H1 (cell line): Measurements from ENCODE around the gene TVP23B. TPM values are rescaled to one million over a fixed set of nuclear protein-coding genes. Genes with fewer than 3 reads are reported as not detected.
"Not testable (repeated sequence)": the region's sequence is repeated elsewhere in the genome, so short reads cannot be mapped to it uniquely, and the experiment has no call there.

Source experiments
- CTCF ChIA-PET: fragments of 300-600 bp; sonication (Branson Sonifier 250); formaldehyde crosslinking; loops from one replicate; lab custom pipeline; 2021; ENCODE audit not compliant: partially characterized antibody; lab: Charles Lee
- POLR2A ChIA-PET: fragments of 300-600 bp; sonication (Branson Sonifier 250); formaldehyde crosslinking; loops from one replicate; lab custom pipeline; 2021; ENCODE audit warnings: inconsistent platforms; ENCODE audit not compliant: partially characterized antibody; lab: Charles Lee
- DNase-seq, 2 experiments: peaks; one replicate each; pipeline versions ENCODE4 v3.0.0 to v3.0.0-alpha.2; 2010 to 2022; ENCODE audit warnings: low spot score in 2 of 2, low read depth in 1 of 2, mixed read lengths in 1 of 2
- FAIRE-seq: peaks from 2 replicates; lab custom pipeline; 2011; peaks lifted over from hg19 to GRCh38; lab: Jason Lieb, UNC
- H2AFZ ChIP-seq: 2 replicates; pipeline ENCODE4 v1.8.1; 2012; ENCODE audit warnings: low read length, inconsistent platforms
- H2AK5ac ChIP-seq: 2 replicates; pipeline ENCODE4 v1.6.1; 2013; ENCODE audit warnings: low read depth, low read length
- H2BK120ac ChIP-seq: replicated peaks from 2 replicates; pipeline ENCODE3; 2013; ENCODE audit warnings: low read depth, low read length, inconsistent platforms
- H2BK12ac ChIP-seq: 2 replicates; pipeline ENCODE4 v1.6.1; 2013; ENCODE audit warnings: low read depth, low read length
- H2BK15ac ChIP-seq: 2 replicates; pipeline ENCODE4 v1.6.1; 2013; ENCODE audit warnings: low read length
- H2BK20ac ChIP-seq: 2 replicates; pipeline ENCODE4 v1.6.1; 2013; ENCODE audit warnings: low read length
- H2BK5ac ChIP-seq: 2 replicates; pipeline ENCODE4 v1.6.1; 2013; ENCODE audit warnings: low read depth, low read length
- H3K14ac ChIP-seq: 2 replicates; pipeline ENCODE4 v1.6.1; 2013; ENCODE audit warnings: inconsistent platforms; ENCODE audit not compliant: insufficient read length
- H3K18ac ChIP-seq: 2 replicates; pipeline ENCODE4 v1.6.1; 2013; ENCODE audit warnings: low read length; ENCODE audit errors: extremely low read depth
- H3K23ac ChIP-seq: 2 replicates; pipeline ENCODE4 v1.6.1; 2013; ENCODE audit warnings: inconsistent platforms; ENCODE audit not compliant: insufficient read length
- H3K23me2 ChIP-seq: 2 replicates; pipeline ENCODE4 v1.6.1; 2013; ENCODE audit warnings: low read depth, low read length
- H3K27ac ChIP-seq: 2 replicates; pipeline ENCODE4 v1.6.1; 2011; ENCODE audit warnings: low read depth, low read length, inconsistent platforms
- H3K27me3 ChIP-seq, 4 experiments: replicated peaks in 1 of 4; 1 replicate in 1 of 4; 2 replicates in 3 of 4; pipeline versions ENCODE4 v1.6.1 to v1.8.1; 2011 to 2013; ENCODE audit warnings: low read length in 3 of 4, mild to moderate bottlenecking in 3 of 4, inconsistent platforms in 2 of 4, mixed read lengths in 2 of 4, moderate library complexity in 1 of 4; ENCODE audit not compliant: control insufficient read depth in 3 of 4, insufficient read depth in 3 of 4; ENCODE audit errors: extremely low read depth in 1 of 4
- H3K36me3 ChIP-seq, 4 experiments: 2 replicates each; pipeline versions ENCODE4 v1.6.1 to v1.8.1; 2011 to 2013; ENCODE audit warnings: mild to moderate bottlenecking in 4 of 4, low read length in 3 of 4, moderate library complexity in 2 of 4, control low read depth in 1 of 4, inconsistent platforms in 1 of 4; ENCODE audit not compliant: insufficient read depth in 4 of 4, control insufficient read depth in 2 of 4
- H3K4ac ChIP-seq: replicated peaks from 2 replicates; pipeline ENCODE3; 2013; ENCODE audit warnings: low read length, low read depth, mixed read lengths, inconsistent platforms; ENCODE audit not compliant: insufficient read length
- H3K4me1 ChIP-seq, 4 experiments: replicated peaks in 1 of 4; 1 replicate in 1 of 4; 2 replicates in 3 of 4; pipeline versions ENCODE4 v1.6.1 to v1.8.1; 2011 to 2013; ENCODE audit warnings: low read length in 3 of 4, inconsistent platforms in 2 of 4, mixed read lengths in 1 of 4; ENCODE audit not compliant: insufficient read depth in 4 of 4, control insufficient read depth in 3 of 4
- H3K4me2 ChIP-seq, 2 experiments: 2 replicates each; pipeline versions ENCODE4 v1.6.1 to v1.8.1; 2011 to 2013; ENCODE audit warnings: low read depth in 2 of 2, low read length in 2 of 2, control low read depth in 1 of 2, inconsistent platforms in 1 of 2, mild to moderate bottlenecking in 1 of 2; ENCODE audit not compliant: insufficient read depth in 1 of 2
- H3K4me3 ChIP-seq, 4 experiments: fragments of 200-600, 300-600 bp in 1 of 4; sonication (generic), shearing (Covaris generic), sonication (Bioruptor Twin) in 1 of 4; 2 replicates each; pipeline versions ENCODE4 v1.5.1 to v1.8.1; 2011 to 2016; ENCODE audit warnings: low read length in 4 of 4, low read depth in 3 of 4, control low read depth in 2 of 4, inconsistent platforms in 2 of 4, mild to moderate bottlenecking in 2 of 4, mixed read lengths in 1 of 4, moderate library complexity in 1 of 4; ENCODE audit not compliant: insufficient read depth in 2 of 4; ENCODE audit errors: extremely low read depth in 1 of 4
- H3K56ac ChIP-seq: replicated peaks from 2 replicates; pipeline ENCODE3; 2013; ENCODE audit warnings: low read depth, mild to moderate bottlenecking, mixed read lengths, low read length, inconsistent platforms; ENCODE audit not compliant: insufficient read length
- H3K79me1 ChIP-seq: 2 replicates; pipeline ENCODE4 v1.6.1; 2013; ENCODE audit warnings: low read depth, low read length, control low read depth
- H3K79me2 ChIP-seq, 2 experiments: 2 replicates each; pipeline versions ENCODE4 v1.6.1 to v1.8.1; 2012 to 2013; ENCODE audit warnings: low read length in 2 of 2, mild to moderate bottlenecking in 2 of 2, inconsistent platforms in 1 of 2; ENCODE audit not compliant: insufficient read depth in 2 of 2, control insufficient read depth in 1 of 2
- H3K9ac ChIP-seq, 4 experiments: replicated peaks in 1 of 4; 1 replicate in 1 of 4; 2 replicates in 3 of 4; pipeline versions ENCODE4 v1.6.1 to v1.8.1; 2011 to 2013; ENCODE audit warnings: low read depth in 3 of 4, low read length in 3 of 4, control low read depth in 2 of 4, mild to moderate bottlenecking in 2 of 4, moderate library complexity in 2 of 4, inconsistent platforms in 1 of 4; ENCODE audit errors: extremely low read depth in 1 of 4
- H3K9me3 ChIP-seq, 2 experiments: 2 replicates each; pipeline versions ENCODE4 v1.6.1 to v1.8.1; 2012 to 2013; ENCODE audit warnings: mild to moderate bottlenecking in 2 of 2, moderate library complexity in 2 of 2, control low read depth in 1 of 2, inconsistent platforms in 1 of 2, low read depth in 1 of 2, low read length in 1 of 2, mixed read lengths in 1 of 2; ENCODE audit not compliant: insufficient read depth in 2 of 2
- H4K20me1 ChIP-seq, 2 experiments: replicated peaks in 1 of 2; 2 replicates each; pipeline versions ENCODE3 to v1.8.1; 2011 to 2013; ENCODE audit warnings: inconsistent platforms in 2 of 2, low read length in 2 of 2, mild to moderate bottlenecking in 1 of 2; ENCODE audit not compliant: insufficient read depth in 2 of 2, control insufficient read depth in 1 of 2
- H4K5ac ChIP-seq: 2 replicates; pipeline ENCODE4 v1.6.1; 2013; ENCODE audit warnings: low read length, low read depth, mixed read lengths, inconsistent platforms; ENCODE audit not compliant: insufficient read length
- H4K8ac ChIP-seq: 2 replicates; pipeline ENCODE4 v1.8.0; 2013; ENCODE audit warnings: mild to moderate bottlenecking, moderate library complexity, low read length, inconsistent platforms; ENCODE audit not compliant: insufficient read depth; ENCODE audit errors: extremely low read depth
- H4K91ac ChIP-seq: replicated peaks from 2 replicates; pipeline ENCODE3; 2013; ENCODE audit warnings: low read length, mixed read lengths, inconsistent platforms; ENCODE audit not compliant: insufficient read length
- whole genome bisulfite sequencing, 2 experiments: shearing (Covaris generic) in 1 of 2; methylation state at CpG; one replicate each; pipeline versions ENCODE4 v1.1.6 to v1.1.7; 2013 to 2015; ENCODE audit warnings: low lambda C conversion rate in 2 of 2, mixed read lengths in 2 of 2, inconsistent platforms in 1 of 2, low coverage in 1 of 2, missing lambda C conversion rate in 1 of 2; ENCODE audit not compliant: insufficient replicate concordance in 2 of 2, insufficient coverage in 1 of 2, insufficient read length in 1 of 2; ENCODE audit errors: extremely low coverage in 1 of 2, missing lambda C conversion rate in 1 of 2; 5-methylcytosine and 5-hydroxymethylcytosine counted together
- polyA plus RNA-seq, 7 experiments: library from polyadenylated mRNA; depleted of rRNA in 3 of 7; stranded (reverse) in 5 of 7; unstranded in 2 of 7; fragments of >200 nt in 5 of 7; fragments of 200-250 nt in 2 of 7; gene quantifications; 1 replicate in 5 of 7; 2 replicates in 1 of 7; 4 replicates in 1 of 7; pipeline versions ENCODE4 v1.2.1 to v1.2.3, GENCODE V29; 2011 to 2013; ENCODE audit warnings: missing spikeins in 2 of 7, mixed read lengths in 2 of 7
- total RNA-seq: library from RNA; stranded (reverse); fragmentation: NEBNext Ultra II Directional; extraction: Animal tissue kit (Norgen Biotek cat#: 25700); gene quantifications from 2 replicates; pipeline ENCODE4 v1.2.1, GENCODE V29; 2021

Gene TVP23B
- total and polyA plus RNA-seq, 2 of the 8 experiments (the other 6 are each of a cell fraction or from before 2014, with no cell fraction given), result 11.5 to 22.7 TPM

GRCh38 chr17:18747501-18747900 is 33.5 kb upstream of the TVP23B start:
- H3K4me1 ChIP-seq, H3K36me3 ChIP-seq, H3K9ac ChIP-seq, CTCF ChIA-PET, H3K79me1 ChIP-seq, H2BK120ac ChIP-seq, H3K56ac ChIP-seq, H4K5ac ChIP-seq, H2BK5ac ChIP-seq, POLR2A ChIA-PET, H3K79me2 ChIP-seq, H3K4ac ChIP-seq, H3K23me2 ChIP-seq, H3K18ac ChIP-seq, H2AK5ac ChIP-seq, H3K14ac ChIP-seq, H2BK20ac ChIP-seq, H2AFZ ChIP-seq, H4K91ac ChIP-seq, H3K4me2 ChIP-seq, H2BK15ac ChIP-seq, H3K27ac ChIP-seq, H4K20me1 ChIP-seq, H3K27me3 ChIP-seq, DNase-seq, H3K9me3 ChIP-seq, H3K4me3 ChIP-seq, FAIRE-seq, H4K8ac ChIP-seq, H3K23ac ChIP-seq, H2BK12ac ChIP-seq: not testable (repeated sequence)
- 83% methylated on average over 4 of the region's 6 CpGs; no CpG with 5 or more reads in 1 of the 2 experiments for WGBS, 2 experiments

- H4K20me1 ChIP-seq, CTCF ChIA-PET, H3K79me1 ChIP-seq, H3K9ac ChIP-seq, H3K36me3 ChIP-seq, H3K4me2 ChIP-seq, H3K79me2 ChIP-seq, H3K14ac ChIP-seq, H2BK120ac ChIP-seq, H3K56ac ChIP-seq, H3K9me3 ChIP-seq, H2BK12ac ChIP-seq, H3K4me1 ChIP-seq, H4K8ac ChIP-seq, H3K4me3 ChIP-seq, POLR2A ChIA-PET, H2BK15ac ChIP-seq, H3K23me2 ChIP-seq, FAIRE-seq, H2BK5ac ChIP-seq, H2AFZ ChIP-seq, H2AK5ac ChIP-seq, H4K5ac ChIP-seq, H3K23ac ChIP-seq, H2BK20ac ChIP-seq, H3K27me3 ChIP-seq, DNase-seq, H3K27ac ChIP-seq, H3K4ac ChIP-seq, H4K91ac ChIP-seq, H3K18ac ChIP-seq: not testable (repeated sequence)
- 100% methylated on average over 1 of the region's 1 CpG; no CpG with 5 or more reads in 1 of the 2 experiments for WGBS, 2 experiments
Observed at GRCh38 chr17:18750242-18750641, 30.7 kb upstream of the TVP23B start.
